ENCODE data around the gene SLC25A25. TPM values are rescaled to one million over a fixed set of nuclear protein-coding genes. Genes with fewer than 3 reads are reported as not detected.

The SLC25A25 gene
- total and polyA plus RNA-seq, 9 of the 15 experiments (the other 6 are each of a cell fraction or from before 2014, with no cell fraction given), result 0.07 to 35.9 (median 23.2) TPM

GRCh38 chr9:128139621-128140020, 71.6 kb downstream of the SLC25A25 start (continued):
- no peak for TF ChIP-seq FIP1L1 (IDR thresholded peaks at IDR 0.05; ENCODE audit: low read depth, low read length, poor library complexity, severe bottlenecking)

GRCh38 chr9:128141604-128142003, 73.6 kb downstream of the SLC25A25 start:
- DNase-seq (ENCODE audit: extremely low read depth in 1 of 4, low spot score in 3 of 4) (no peak), ATAC-seq (no peak), FAIRE-seq (no peak)
- ChIA-PET POLR2A (interaction anchor here (0.6 to 1.3 kb wide), 3 partner anchors 15 to 111 kb away, joined by 3 read pairs; no protein-coding TSS in a partner anchor), CTCF (ENCODE audit: low intra/inter-chr PET ratio) (no interaction called here)
- Histone ChIP-seq H3K27ac (ENCODE audit: extremely low read depth, low read depth, low read length) (no peak overlapping the region), H3K79me2 (ENCODE audit: control insufficient read depth, insufficient read depth, low read length) (no peaks in the 10 kb centered on the region), H3K4me1 (replicated peaks in 1 of 2; ENCODE audit: control insufficient read depth in 2 of 2, insufficient read depth in 2 of 2, low read length in 2 of 2) (peaks cover 25 to 47% of the 10 kb centered on the region in 2 experiments), H3K27me3 (ENCODE audit: control insufficient read depth in 2 of 2, insufficient read depth in 2 of 2, low read length in 2 of 2) (no peaks in the 10 kb centered on the region), H4K20me1 (replicated peaks; ENCODE audit: control insufficient read depth, insufficient read depth, low read length) (no peaks in the 10 kb centered on the region), H3K9ac (ENCODE audit: insufficient read depth in 1 of 2, low read depth in 2 of 2, low read length in 2 of 2) (no peak overlapping the region), H3K36me3 (ENCODE audit: control insufficient read depth, insufficient read depth, low read length) (no peaks in the 10 kb centered on the region), H3K9me3 (replicated peaks; ENCODE audit: control insufficient read depth, insufficient read depth, low read depth, low read length) (no peaks in the 10 kb centered on the region), H3K4me2 (ENCODE audit: insufficient read depth, low read length) (no peak overlapping the region), H3K9me1 (ENCODE audit: control insufficient read depth, insufficient read depth, low read length) (no peaks in the 10 kb centered on the region), H3K4me3 (no peak overlapping the region), H2AFZ (ENCODE audit: low read depth, low read length) (peak overlapping the region; percentile 51; the same call in 1 of the 2 replicates)
- intact Hi-C loops (cut with micrococcal nuclease) (no loop called here), in situ Hi-C loops (cut with MboI) (no loop called here)
- 87% methylated on average over 3 of the region's 3 CpGs for WGBS (ENCODE audit: insufficient coverage, low coverage, missing lambda C conversion rate)
- BruUV-seq (replicated peaks), result no TSS peak
- TF ChIP-seq SPI1 (IDR thresholded peaks at IDR 0.05; ENCODE audit: borderline replicate concordance, low read depth, low read length) (no peak), PTTG1 (tag; IDR thresholded peaks at IDR 0.05; ENCODE audit: low read depth) (no peak), IFI16 (CRISPR knock-in tag; IDR thresholded peaks at IDR 0.05) (no peak), KLF10 (CRISPR knock-in tag; IDR thresholded peaks at IDR 0.05) (no peak), HDAC1 (IDR thresholded peaks at IDR 0.05) (no peak), NR2C1 (IDR thresholded peaks at IDR 0.05) (no peak), NR2C1 (tag; IDR thresholded peaks at IDR 0.05) (no peak), HDAC6 (IDR thresholded peaks at IDR 0.05; ENCODE audit: low read depth, low read length) (no peak), ERF (CRISPR knock-in tag; IDR thresholded peaks at IDR 0.05) (no peak), CHD1 (IDR thresholded peaks at IDR 0.05; ENCODE audit: low read length) (no peak), RBM25 (IDR thresholded peaks at IDR 0.05; ENCODE audit: low read depth, low read length, severe bottlenecking) (no peak), SRSF3 (IDR thresholded peaks at IDR 0.05; ENCODE audit: insufficient read depth, low read length) (no peak), KAT7 (CRISPR knock-in tag; IDR thresholded peaks at IDR 0.05; ENCODE audit: borderline replicate concordance) (no peak), MXI1 (IDR thresholded peaks at IDR 0.05; ENCODE audit: low read depth, low read length) (no peak), HMGN3 (IDR thresholded peaks at IDR 0.05; ENCODE audit: borderline replicate concordance, extremely low read depth, insufficient read length, low read depth, low read length) (no peak), MYC (IDR thresholded peaks at IDR 0.05; ENCODE audit: low read depth, low read length) (no peak), MYC (CRISPR knock-in tag; IDR thresholded peaks at IDR 0.05; ENCODE audit: borderline replicate concordance, low read depth) (no peak), BDP1 (IDR thresholded peaks at IDR 0.05; ENCODE audit: insufficient read depth, insufficient read length) (no peak), ZNF75A (CRISPR knock-in tag; IDR thresholded peaks at IDR 0.05) (no peak)
- TF ChIP-seq, protein P1, sequence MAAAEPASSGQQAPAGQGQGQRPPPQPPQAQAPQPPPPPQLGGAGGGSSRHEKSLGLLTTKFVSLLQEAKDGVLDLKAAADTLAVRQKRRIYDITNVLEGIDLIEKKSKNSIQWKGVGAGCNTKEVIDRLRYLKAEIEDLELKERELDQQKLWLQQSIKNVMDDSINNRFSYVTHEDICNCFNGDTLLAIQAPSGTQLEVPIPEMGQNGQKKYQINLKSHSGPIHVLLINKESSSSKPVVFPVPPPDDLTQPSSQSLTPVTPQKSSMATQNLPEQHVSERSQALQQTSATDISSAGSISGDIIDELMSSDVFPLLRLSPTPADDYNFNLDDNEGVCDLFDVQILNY (CRISPR knock-in tag; IDR thresholded peaks at IDR 0.05), result no peak
